Neural cell (in vitro differentiated cells): Measurements from ENCODE around the gene ADAMTS16. TPM values are rescaled to one million over a fixed set of nuclear protein-coding genes. Genes with fewer than 3 reads are reported as not detected.

Experiments
- H2AFZ ChIP-seq: fragments of 200-600, 300-800 bp; sonication (generic), shearing (Covaris generic); 2 replicates; pipeline ENCODE4 v1.6.0; 2014; ENCODE audit warnings: low read depth, mild to moderate bottlenecking, antibody characterized with exemption, low read length, moderate library complexity
- H3F3A ChIP-seq: fragments of 200-600 bp; shearing (Covaris generic); 2 replicates; pipeline ENCODE4 v1.6.1; 2016; ENCODE audit warnings: mild to moderate bottlenecking, moderate library complexity, mixed read lengths, antibody characterized with exemption, low read length; ENCODE audit not compliant: insufficient read depth, poor library complexity, severe bottlenecking
- H3K27ac ChIP-seq: fragments of 200-600, 300-800 bp; sonication (generic), shearing (Covaris generic); 2 replicates; pipeline ENCODE4 v1.5.1; 2014; ENCODE audit warnings: mild to moderate bottlenecking, low read length, moderate library complexity
- H3K27me3 ChIP-seq: fragments of 300-800, 200-600 bp; sonication (generic), shearing (Covaris generic); 2 replicates; pipeline ENCODE4 v1.6.0; 2014; ENCODE audit warnings: mild to moderate bottlenecking, low read depth, low read length, moderate library complexity; ENCODE audit not compliant: insufficient read depth
- H3K36me3 ChIP-seq: fragments of 300-800, 200-600 bp; sonication (generic), shearing (Covaris generic); 2 replicates; pipeline ENCODE4 v1.5.1; 2014; ENCODE audit warnings: mild to moderate bottlenecking, antibody characterized with exemption, low read length, moderate library complexity; ENCODE audit not compliant: insufficient read depth
- H3K4me2 ChIP-seq: fragments of 300-800, 200-600 bp; sonication (generic), shearing (Covaris generic); 2 replicates; pipeline ENCODE4 v1.6.0; 2014; ENCODE audit warnings: mild to moderate bottlenecking, low read length
- H3K4me3 ChIP-seq: fragments of 300-800, 200-600 bp; sonication (generic), shearing (Covaris generic); 2 replicates; pipeline ENCODE4 v1.5.1; 2014; ENCODE audit warnings: mild to moderate bottlenecking, low read length, moderate library complexity
- H3K79me2 ChIP-seq: fragments of 200-600 bp; shearing (Covaris generic); replicated peaks from 2 replicates; pipeline ENCODE4 v1.6.0; 2014; ENCODE audit warnings: mild to moderate bottlenecking, low read length, moderate library complexity; ENCODE audit not compliant: insufficient read depth
- H3K9ac ChIP-seq: fragments of 300-800, 200-600 bp; sonication (generic), shearing (Covaris generic); 2 replicates; pipeline ENCODE4 v1.6.1; 2016; ENCODE audit warnings: mild to moderate bottlenecking, low read length, mixed read lengths
- H3K9me2 ChIP-seq: fragments of 200-600 bp; shearing (Covaris generic); 2 replicates; pipeline ENCODE4 v1.6.1; 2016; ENCODE audit warnings: mild to moderate bottlenecking, low read length, mixed read lengths; ENCODE audit not compliant: insufficient read depth
- H3K9me3 ChIP-seq: fragments of 200-600, 300-800 bp; sonication (generic), shearing (Covaris generic); 2 replicates; pipeline ENCODE4 v1.6.1; 2016; ENCODE audit warnings: mild to moderate bottlenecking, mixed run types, low read length, moderate library complexity, mixed read lengths
- H4K20me1 ChIP-seq: fragments of 200-600 bp; shearing (Covaris generic); 2 replicates; pipeline ENCODE4 v1.6.1; 2016; ENCODE audit warnings: mild to moderate bottlenecking, mixed run types; ENCODE audit not compliant: insufficient read depth
- MXI1 ChIP-seq: fragments of 450-650 bp; conservative IDR thresholded peaks from 2 replicates; pipeline ENCODE4 v1.6.1; 2014; ENCODE audit warnings: antibody characterized with exemption, mild to moderate bottlenecking; ENCODE audit not compliant: poor library complexity, severe bottlenecking
- POLR2AphosphoS5 ChIP-seq: IDR thresholded peaks from 2 replicates; pipeline ENCODE4 v1.6.1; 2012
- RAD21 ChIP-seq: fragments of 450-650 bp; conservative IDR thresholded peaks from 2 replicates; pipeline ENCODE4 v1.6.1; 2014; ENCODE audit warnings: antibody characterized with exemption, mild to moderate bottlenecking, moderate library complexity
- SMC3 ChIP-seq: fragments of 450-650 bp; conservative IDR thresholded peaks from 2 replicates; pipeline ENCODE4 v1.6.1; 2014; ENCODE audit warnings: antibody characterized with exemption, mild to moderate bottlenecking, moderate library complexity; ENCODE audit not compliant: poor library complexity
- TAF1 ChIP-seq: IDR thresholded peaks from 2 replicates; pipeline ENCODE4 v1.6.1; 2012; ENCODE audit warnings: low read depth
- polyA plus RNA-seq: library from polyadenylated mRNA; depleted of rRNA; stranded (reverse); fragments of >200 nt; gene quantifications from 2 replicates; pipeline ENCODE4 v1.2.3, GENCODE V29; 2014
- TF ChIP-seq, protein P1 (sequence below): IDR thresholded peaks from 2 replicates; pipeline ENCODE4 v1.6.1; 2012; ENCODE audit warnings: borderline replicate concordance
- TF ChIP-seq, protein P2 (sequence below): fragments of 450-650 bp; IDR thresholded peaks from 2 replicates; pipeline ENCODE4 v1.5.1; 2014; ENCODE audit warnings: antibody characterized with exemption, mild to moderate bottlenecking, moderate library complexity; ENCODE audit not compliant: poor library complexity, severe bottlenecking

ADAMTS16 gene
- polyA plus RNA-seq, 1 donor from 2014 or later, result 1.3 TPM

DNA sequence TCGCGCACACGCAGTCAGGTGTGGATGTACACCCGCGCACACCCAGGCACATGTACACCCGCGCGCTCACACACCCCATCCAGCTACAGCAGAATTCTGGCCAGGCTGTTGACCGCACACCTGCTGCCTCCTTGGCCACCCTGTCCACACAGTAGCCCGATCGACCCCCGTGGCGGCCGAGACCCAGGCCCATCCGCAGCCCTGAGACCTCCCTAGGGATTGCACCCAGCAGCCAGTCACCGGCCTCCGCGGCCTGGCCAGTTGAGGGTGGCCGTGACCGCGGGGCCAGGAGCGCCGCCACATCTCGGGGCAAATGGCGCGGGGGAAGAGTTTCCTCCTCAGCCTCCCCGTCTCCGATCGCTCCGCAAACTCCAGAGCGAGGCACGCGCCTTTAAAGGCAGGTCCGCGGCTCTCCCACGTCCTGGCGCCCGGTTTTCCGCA, 774 bp upstream of the ADAMTS16 start:
- H3K4me3 ChIP-seq, result peak overlapping the region; percentile 94
- H3K4me2 ChIP-seq, result peak overlapping the region; percentile 25
- H3K9ac ChIP-seq, result peak overlapping the region; percentile 64
- no peaks in the 10 kb centered on the region for H4K20me1 ChIP-seq
- no peak overlapping the region for H3K27ac ChIP-seq
- H3K27me3 ChIP-seq, result peaks cover 25% of the 10 kb centered on the region
- no peaks in the 10 kb centered on the region for H3F3A ChIP-seq
- no peaks in the 10 kb centered on the region for H3K36me3 ChIP-seq
- no peak for TF ChIP-seq SMC3
- TF ChIP-seq, protein P1, sequence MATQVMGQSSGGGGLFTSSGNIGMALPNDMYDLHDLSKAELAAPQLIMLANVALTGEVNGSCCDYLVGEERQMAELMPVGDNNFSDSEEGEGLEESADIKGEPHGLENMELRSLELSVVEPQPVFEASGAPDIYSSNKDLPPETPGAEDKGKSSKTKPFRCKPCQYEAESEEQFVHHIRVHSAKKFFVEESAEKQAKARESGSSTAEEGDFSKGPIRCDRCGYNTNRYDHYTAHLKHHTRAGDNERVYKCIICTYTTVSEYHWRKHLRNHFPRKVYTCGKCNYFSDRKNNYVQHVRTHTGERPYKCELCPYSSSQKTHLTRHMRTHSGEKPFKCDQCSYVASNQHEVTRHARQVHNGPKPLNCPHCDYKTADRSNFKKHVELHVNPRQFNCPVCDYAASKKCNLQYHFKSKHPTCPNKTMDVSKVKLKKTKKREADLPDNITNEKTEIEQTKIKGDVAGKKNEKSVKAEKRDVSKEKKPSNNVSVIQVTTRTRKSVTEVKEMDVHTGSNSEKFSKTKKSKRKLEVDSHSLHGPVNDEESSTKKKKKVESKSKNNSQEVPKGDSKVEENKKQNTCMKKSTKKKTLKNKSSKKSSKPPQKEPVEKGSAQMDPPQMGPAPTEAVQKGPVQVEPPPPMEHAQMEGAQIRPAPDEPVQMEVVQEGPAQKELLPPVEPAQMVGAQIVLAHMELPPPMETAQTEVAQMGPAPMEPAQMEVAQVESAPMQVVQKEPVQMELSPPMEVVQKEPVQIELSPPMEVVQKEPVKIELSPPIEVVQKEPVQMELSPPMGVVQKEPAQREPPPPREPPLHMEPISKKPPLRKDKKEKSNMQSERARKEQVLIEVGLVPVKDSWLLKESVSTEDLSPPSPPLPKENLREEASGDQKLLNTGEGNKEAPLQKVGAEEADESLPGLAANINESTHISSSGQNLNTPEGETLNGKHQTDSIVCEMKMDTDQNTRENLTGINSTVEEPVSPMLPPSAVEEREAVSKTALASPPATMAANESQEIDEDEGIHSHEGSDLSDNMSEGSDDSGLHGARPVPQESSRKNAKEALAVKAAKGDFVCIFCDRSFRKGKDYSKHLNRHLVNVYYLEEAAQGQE, result peak; percentile 25
- TF ChIP-seq, protein P2, sequence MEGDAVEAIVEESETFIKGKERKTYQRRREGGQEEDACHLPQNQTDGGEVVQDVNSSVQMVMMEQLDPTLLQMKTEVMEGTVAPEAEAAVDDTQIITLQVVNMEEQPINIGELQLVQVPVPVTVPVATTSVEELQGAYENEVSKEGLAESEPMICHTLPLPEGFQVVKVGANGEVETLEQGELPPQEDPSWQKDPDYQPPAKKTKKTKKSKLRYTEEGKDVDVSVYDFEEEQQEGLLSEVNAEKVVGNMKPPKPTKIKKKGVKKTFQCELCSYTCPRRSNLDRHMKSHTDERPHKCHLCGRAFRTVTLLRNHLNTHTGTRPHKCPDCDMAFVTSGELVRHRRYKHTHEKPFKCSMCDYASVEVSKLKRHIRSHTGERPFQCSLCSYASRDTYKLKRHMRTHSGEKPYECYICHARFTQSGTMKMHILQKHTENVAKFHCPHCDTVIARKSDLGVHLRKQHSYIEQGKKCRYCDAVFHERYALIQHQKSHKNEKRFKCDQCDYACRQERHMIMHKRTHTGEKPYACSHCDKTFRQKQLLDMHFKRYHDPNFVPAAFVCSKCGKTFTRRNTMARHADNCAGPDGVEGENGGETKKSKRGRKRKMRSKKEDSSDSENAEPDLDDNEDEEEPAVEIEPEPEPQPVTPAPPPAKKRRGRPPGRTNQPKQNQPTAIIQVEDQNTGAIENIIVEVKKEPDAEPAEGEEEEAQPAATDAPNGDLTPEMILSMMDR, result no peak
- no peaks in the 10 kb centered on the region for H3K79me2 ChIP-seq
- no peaks in the 10 kb centered on the region for H3K9me2 ChIP-seq
- no peaks in the 10 kb centered on the region for H3K9me3 ChIP-seq
- peak overlapping the region; percentile 27 for H2AFZ ChIP-seq

DNA sequence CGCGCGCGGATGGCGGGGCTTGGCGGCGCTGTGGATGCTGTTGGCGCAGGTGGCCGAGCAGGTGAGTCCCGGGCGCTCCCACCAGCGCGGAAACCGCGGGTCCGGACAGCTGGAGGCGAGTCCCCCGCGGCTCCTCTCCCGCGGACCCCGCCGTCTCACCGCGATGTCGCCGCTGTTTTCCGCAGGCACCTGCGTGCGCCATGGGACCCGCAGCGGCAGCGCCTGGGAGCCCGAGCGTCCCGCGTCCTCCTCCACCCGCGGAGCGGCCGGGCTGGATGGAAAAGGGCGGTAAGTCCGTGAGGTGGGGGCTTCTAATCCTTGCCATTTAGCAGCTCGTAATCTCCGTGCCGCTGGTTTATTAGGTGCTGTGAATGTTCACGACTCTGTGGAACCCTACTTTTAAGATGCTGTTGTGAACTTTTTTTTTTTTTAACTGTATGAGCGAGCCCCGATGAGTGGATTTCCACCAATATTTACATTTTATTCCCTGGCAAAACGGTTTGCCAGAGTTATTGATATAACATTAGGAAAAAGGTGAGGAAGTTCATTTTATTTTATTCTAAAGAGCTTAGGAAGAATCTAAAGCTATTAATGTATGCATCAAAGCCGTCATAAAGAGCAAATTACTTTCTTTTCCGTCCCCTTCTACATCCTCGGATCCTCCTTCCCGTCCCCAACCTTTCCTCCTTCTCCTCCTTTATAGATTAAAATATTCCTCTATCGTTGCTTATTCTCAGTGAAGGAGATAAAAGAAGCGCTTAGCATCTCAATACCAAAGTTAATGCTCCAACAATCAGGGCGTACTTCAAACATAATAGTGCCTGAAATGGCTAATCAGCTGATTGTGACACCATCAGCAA, 579 bp downstream of the ADAMTS16 start:
- Histone ChIP-seq H3F3A (no peaks in the 10 kb centered on the region), H3K9me2 (no peaks in the 10 kb centered on the region), H3K9me3 (no peaks in the 10 kb centered on the region), H3K27me3 (peaks cover 25% of the 10 kb centered on the region), H3K4me2 (peak overlapping the region; percentile 46), H3K27ac (no peak overlapping the region), H4K20me1 (no peaks in the 10 kb centered on the region), H2AFZ (peak overlapping the region; percentile 33), H3K36me3 (no peaks in the 10 kb centered on the region), H3K79me2 (no peaks in the 10 kb centered on the region), H3K4me3 (peak overlapping the region; percentile 94), H3K9ac (peak overlapping the region; percentile 64)
- peak; percentile 32 for TF ChIP-seq RAD21
- TF ChIP-seq, protein P2, result peak; percentile 50
- TF ChIP-seq, protein P1, result no peak
- no peak for TF ChIP-seq POLR2AphosphoS5
- peak; percentile 16 for TF ChIP-seq MXI1
- TF ChIP-seq TAF1, result no peak
- peak; percentile 34 for TF ChIP-seq SMC3
